H1 (cell line): Measurements from ENCODE around the gene ALDH5A1. TPM values are rescaled to one million over a fixed set of nuclear protein-coding genes. Genes with fewer than 3 reads are reported as not detected.

Experiments
- CREB1 ChIP-seq: IDR thresholded peaks from 2 replicates; pipeline ENCODE4 v1.6.1; 2012; ENCODE audit warnings: inconsistent platforms
- EGR1 ChIP-seq: IDR thresholded peaks from 2 replicates; pipeline ENCODE4 v1.6.1; 2011; ENCODE audit warnings: low read depth, low read length, borderline replicate concordance
- HDAC6 ChIP-seq: IDR thresholded peaks from one replicate; pipeline ENCODE4 v1.7.1; 2012; ENCODE audit warnings: low read depth, mild to moderate bottlenecking, inconsistent platforms, low read length, moderate library complexity
- NRF1 ChIP-seq: IDR thresholded peaks from 2 replicates; pipeline ENCODE4 v1.6.1; 2011; ENCODE audit warnings: mild to moderate bottlenecking, low read depth, low read length, improper control_type of control experiment
- polyA plus RNA-seq, 7 experiments: library from polyadenylated mRNA; depleted of rRNA in 3 of 7; stranded (reverse) in 5 of 7; unstranded in 2 of 7; fragments of >200 nt in 5 of 7; fragments of 200-250 nt in 2 of 7; gene quantifications; 1 replicate in 5 of 7; 2 replicates in 1 of 7; 4 replicates in 1 of 7; pipeline versions ENCODE4 v1.2.1 to v1.2.3, GENCODE V29; 2011 to 2013; ENCODE audit warnings: missing spikeins in 2 of 7, mixed read lengths in 2 of 7
- total RNA-seq: library from RNA; stranded (reverse); fragmentation: NEBNext Ultra II Directional; extraction: Animal tissue kit (Norgen Biotek cat#: 25700); gene quantifications from 2 replicates; pipeline ENCODE4 v1.2.1, GENCODE V29; 2021

The ALDH5A1 gene
- total and polyA plus RNA-seq, 2 of the 8 experiments (the other 6 are each of a cell fraction or from before 2014, with no cell fraction given), result 1.5 to 2.4 TPM

- TF ChIP-seq NRF1, result no peak
- no peak for TF ChIP-seq CREB1
- TF ChIP-seq HDAC6, result no peak
- TF ChIP-seq EGR1, result no peak
Observed at GRCh38 chr6:24481449-24481848, 13.3 kb upstream of the ALDH5A1 start (continued).
